Esophagus squamous epithelium (tissue), 4 donors: ENCODE measurements around the gene APBB3.

Source experiments
- CTCF ChIP-seq, 6 experiments: fragments of 450-650 bp in 4 of 6; fragments of 200-600 bp in 2 of 6; sonication (generic) in 2 of 6; IDR thresholded peaks; one replicate each; pipeline ENCODE4 v1.5.1; 2016 to 2019; ENCODE audit warnings: antibody characterized with exemption in 6 of 6, mild to moderate bottlenecking in 4 of 6, moderate library complexity in 4 of 6
- POLR2A ChIP-seq, 4 donors: fragments of 450-650 bp; IDR thresholded peaks; one replicate each; pipeline ENCODE4 v1.6.1; 2017; ENCODE audit warnings: antibody characterized with exemption in 4 of 4, mild to moderate bottlenecking in 4 of 4, moderate library complexity in 3 of 4

GRCh38 chr5:140547508-140548299 lies 16.7 kb downstream of the APBB3 start, which contains the start of gene EIF4EBP3:
- TF ChIP-seq CTCF (IDR thresholded peaks at IDR 0.05) (peak in 5 of 6 experiments; percentile 54 to 89 (median 71)), POLR2A (IDR thresholded peaks at IDR 0.05) (peak in 2 of 4 donors; percentile 78 to 85)
